Stimulated activated CD8-positive, alpha-beta memory T cell treated with anti-CD3 and anti-CD28 coated beads, Interleukin-15, amount 100 ng/mL, for 24 hours (primary cell): Measurements from ENCODE around the gene DCAF17.
"Not testable (repeated sequence)": the region's sequence is repeated elsewhere in the genome, so short reads cannot be mapped to it uniquely, and the experiment has no call there.

ENCODE experiments used
- DNase-seq: peaks from one replicate; pipeline ENCODE4 v3.0.0-alpha.2; 2020; ENCODE audit warnings: low read depth

DCAF17 gene

GRCh38 chr2:171515672-171516298 lies 81.8 kb downstream of the DCAF17 start:
- no peak for DNase-seq

- DNase-seq: no peak
Measured at GRCh38 chr2:171516793-171517192, 82.8 kb downstream of the DCAF17 start.

GRCh38 chr2:171520471-171520870 lies 86.4 kb downstream of the DCAF17 start:
- DNase-seq: no peak

- no peak for DNase-seq
Measured at GRCh38 chr2:171521361-171522051, 87.5 kb downstream of the DCAF17 start.

- no peak for DNase-seq
Measured at GRCh38 chr2:171522052-171522787, 88.2 kb downstream of the DCAF17 start, which contains the start of gene CYBRD1. TSS of gene CYBRD1 (plus strand) at chr2:171522474. CDS start at chr2:171522546, 72 bp downstream.

- no peak for DNase-seq
Measured at GRCh38 chr2:171522788-171523087, 88.7 kb downstream of the DCAF17 start.

GRCh38 chr2:171523088-171524017 lies 89.3 kb downstream of the DCAF17 start:
- no peak for DNase-seq

- DNase-seq: no peak
Measured at GRCh38 chr2:171524018-171524401, 90.0 kb downstream of the DCAF17 start.

- no peak for DNase-seq
Measured at GRCh38 chr2:171529914-171530313, 95.9 kb downstream of the DCAF17 start.

GRCh38 chr2:171530378-171530777 lies 96.4 kb downstream of the DCAF17 start:
- no peak for DNase-seq

- not testable (repeated sequence) for DNase-seq
Measured at GRCh38 chr2:171530859-171531258, 96.8 kb downstream of the DCAF17 start.

- no peak for DNase-seq
Measured at GRCh38 chr2:171531291-171531690, 97.3 kb downstream of the DCAF17 start.

- DNase-seq: no peak
Measured at GRCh38 chr2:171531836-171532450, 97.9 kb downstream of the DCAF17 start.

- DNase-seq: no peak
Measured at GRCh38 chr2:171533331-171533730, 99.3 kb downstream of the DCAF17 start.
